Measurements from ENCODE around the gene GALNT2.

Gene GALNT2

DNA sequence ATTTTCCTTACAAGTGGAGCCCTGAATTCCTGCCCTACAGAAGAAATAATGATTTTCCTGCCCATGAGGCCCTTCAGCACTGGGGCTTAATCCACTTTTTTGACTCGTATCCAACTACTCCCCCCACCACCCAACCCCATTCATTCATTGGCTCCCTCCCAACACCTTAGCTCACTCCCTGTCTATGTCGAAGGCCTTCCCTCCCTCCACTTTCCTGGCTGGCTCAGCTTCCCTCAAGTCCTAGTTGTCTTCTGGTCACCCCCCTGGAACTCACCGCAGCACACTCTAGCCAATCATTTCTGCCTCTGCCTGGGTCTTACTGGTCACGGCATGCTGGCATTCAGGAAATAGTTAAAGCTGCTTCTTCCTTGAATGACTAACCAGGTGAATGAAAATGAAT lies 240.2 kb downstream of the GALNT2 start:
- no peak overlapping the region for H3K9ac ChIP-seq (ENCODE audit: insufficient read length, low read depth)
- TF ChIP-seq SUZ12 (IDR thresholded peaks at IDR 0.05; ENCODE audit: extremely low read depth, insufficient read depth, insufficient read length) (no peak), ZNF274 (IDR thresholded peaks at IDR 0.05; ENCODE audit: low read depth, low read length) (no peak), YY1 (IDR thresholded peaks at IDR 0.05; ENCODE audit: insufficient read depth, insufficient read length) (no peak)
- no peaks in the 10 kb centered on the region for H3K27me3 ChIP-seq (ENCODE audit: insufficient read depth, insufficient read length)
- H3K4me3 ChIP-seq (ENCODE audit: insufficient read length, low read depth), result no peak overlapping the region
- no peaks in the 10 kb centered on the region for H3K9me3 ChIP-seq (ENCODE audit: insufficient read depth, low read length)
- H3K36me3 ChIP-seq (ENCODE audit: insufficient read depth, insufficient read length, low read length), result no peaks in the 10 kb centered on the region
- H3K4me1 ChIP-seq (ENCODE audit: insufficient read depth, insufficient read length), result no peaks in the 10 kb centered on the region
- DNase-seq (ENCODE audit: low read depth, low spot score), result no peak

DNA sequence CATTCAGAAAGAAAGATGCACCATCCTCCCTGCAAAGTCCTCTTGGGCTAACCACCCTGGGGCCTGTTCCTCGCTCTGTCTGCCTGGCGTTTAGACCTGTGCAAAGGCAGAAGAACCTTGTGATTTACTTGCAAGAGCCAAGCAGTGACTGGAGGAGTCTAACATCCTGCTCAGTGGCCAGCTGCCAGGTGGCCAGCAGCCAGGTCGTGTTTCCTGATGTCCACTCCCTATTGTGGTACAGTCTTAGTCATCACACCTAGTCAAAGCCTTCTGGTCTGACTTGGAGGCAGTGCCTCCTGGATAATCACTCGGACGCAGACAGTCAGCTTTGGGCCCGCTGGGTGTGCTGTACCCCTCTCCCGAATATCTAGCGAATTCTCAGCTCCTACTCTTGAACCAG lies 241.0 kb downstream of the GALNT2 start:
- no peak for DNase-seq (ENCODE audit: low read depth, low spot score)
- Histone ChIP-seq H3K36me3 (ENCODE audit: insufficient read depth, insufficient read length, low read length) (no peaks in the 10 kb centered on the region), H3K9ac (ENCODE audit: insufficient read length, low read depth) (no peak overlapping the region), H3K4me3 (ENCODE audit: insufficient read length, low read depth) (no peak overlapping the region), H3K9me3 (ENCODE audit: insufficient read depth, low read length) (no peaks in the 10 kb centered on the region), H3K4me1 (ENCODE audit: insufficient read depth, insufficient read length) (no peaks in the 10 kb centered on the region), H3K27me3 (ENCODE audit: insufficient read depth, insufficient read length) (no peaks in the 10 kb centered on the region)
- TF ChIP-seq SUZ12 (IDR thresholded peaks at IDR 0.05; ENCODE audit: extremely low read depth, insufficient read depth, insufficient read length), result no peak
- TF ChIP-seq YY1 (IDR thresholded peaks at IDR 0.05; ENCODE audit: insufficient read depth, insufficient read length), result no peak
- TF ChIP-seq ZNF274 (IDR thresholded peaks at IDR 0.05; ENCODE audit: low read depth, low read length), result no peak

DNA sequence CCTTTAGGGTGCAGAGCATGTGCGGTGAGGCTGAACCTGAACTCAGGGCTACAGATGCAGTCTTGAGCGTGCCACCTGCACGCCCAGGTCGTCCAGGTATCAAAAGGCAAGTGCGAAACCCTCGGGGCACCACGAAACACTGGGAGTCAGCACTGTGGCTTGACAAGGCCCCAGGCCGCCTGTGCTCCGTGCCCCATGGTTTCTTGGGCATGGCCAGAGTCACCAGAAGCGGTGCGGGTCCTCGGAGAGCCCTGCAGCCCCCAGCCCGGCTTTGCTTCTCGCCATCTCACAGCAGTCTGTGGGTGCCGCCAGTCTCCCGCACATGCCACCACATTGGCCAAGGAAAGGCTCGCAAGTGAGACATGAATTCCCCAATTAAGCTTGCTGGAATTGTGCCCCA lies 241.8 kb downstream of the GALNT2 start:
- Histone ChIP-seq H3K4me3 (ENCODE audit: insufficient read length, low read depth) (no peak overlapping the region), H3K4me1 (ENCODE audit: insufficient read depth, insufficient read length) (no peaks in the 10 kb centered on the region), H3K27me3 (ENCODE audit: insufficient read depth, insufficient read length) (no peaks in the 10 kb centered on the region), H3K36me3 (ENCODE audit: insufficient read depth, insufficient read length, low read length) (no peaks in the 10 kb centered on the region), H3K9ac (ENCODE audit: insufficient read length, low read depth) (no peak overlapping the region), H3K9me3 (ENCODE audit: insufficient read depth, low read length) (no peaks in the 10 kb centered on the region)
- no peak for DNase-seq (ENCODE audit: low read depth, low spot score)
- TF ChIP-seq SUZ12 (IDR thresholded peaks at IDR 0.05; ENCODE audit: extremely low read depth, insufficient read depth, insufficient read length), result no peak
- TF ChIP-seq YY1 (IDR thresholded peaks at IDR 0.05; ENCODE audit: insufficient read depth, insufficient read length), result no peak
- TF ChIP-seq ZNF274 (IDR thresholded peaks at IDR 0.05; ENCODE audit: low read depth, low read length), result no peak

DNA sequence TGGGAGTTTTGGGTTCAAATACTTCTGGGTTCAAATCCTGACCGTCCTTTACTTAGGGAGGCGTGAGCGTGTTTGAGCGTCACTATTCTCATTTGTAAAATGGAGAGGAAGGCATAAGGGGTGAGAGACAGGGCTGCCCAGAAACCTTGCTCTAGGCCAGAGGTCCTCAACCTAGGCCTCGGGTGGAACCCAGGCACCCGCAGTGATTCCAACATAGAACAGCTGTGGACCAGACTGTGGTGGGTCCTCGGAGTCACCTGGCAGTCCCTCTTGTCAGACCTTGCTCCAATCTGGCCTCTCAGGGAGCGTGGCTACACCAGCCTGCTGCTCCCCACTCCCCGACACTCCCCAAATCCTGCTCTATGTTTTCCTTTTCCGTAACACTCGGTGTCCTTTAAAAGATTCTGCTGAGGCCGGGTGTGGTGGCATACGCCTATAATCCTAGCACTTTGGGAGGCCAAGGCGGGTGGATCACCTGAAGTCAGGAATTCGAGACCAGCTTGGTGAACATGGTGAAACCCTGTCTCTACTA lies 242.7 kb downstream of the GALNT2 start:
- Histone ChIP-seq H3K36me3 (ENCODE audit: insufficient read depth, insufficient read length, low read length) (no peaks in the 10 kb centered on the region), H3K4me3 (ENCODE audit: insufficient read length, low read depth) (no peak overlapping the region), H3K27me3 (ENCODE audit: insufficient read depth, insufficient read length) (no peaks in the 10 kb centered on the region), H3K9me3 (ENCODE audit: insufficient read depth, low read length) (no peaks in the 10 kb centered on the region), H3K4me1 (ENCODE audit: insufficient read depth, insufficient read length) (no peaks in the 10 kb centered on the region), H3K9ac (ENCODE audit: insufficient read length, low read depth) (no peak overlapping the region)
- TF ChIP-seq ZNF274 (IDR thresholded peaks at IDR 0.05; ENCODE audit: low read depth, low read length) (no peak), YY1 (IDR thresholded peaks at IDR 0.05; ENCODE audit: insufficient read depth, insufficient read length) (no peak), SUZ12 (IDR thresholded peaks at IDR 0.05; ENCODE audit: extremely low read depth, insufficient read depth, insufficient read length) (no peak)
- DNase-seq (ENCODE audit: low read depth, low spot score), result no peak

DNA sequence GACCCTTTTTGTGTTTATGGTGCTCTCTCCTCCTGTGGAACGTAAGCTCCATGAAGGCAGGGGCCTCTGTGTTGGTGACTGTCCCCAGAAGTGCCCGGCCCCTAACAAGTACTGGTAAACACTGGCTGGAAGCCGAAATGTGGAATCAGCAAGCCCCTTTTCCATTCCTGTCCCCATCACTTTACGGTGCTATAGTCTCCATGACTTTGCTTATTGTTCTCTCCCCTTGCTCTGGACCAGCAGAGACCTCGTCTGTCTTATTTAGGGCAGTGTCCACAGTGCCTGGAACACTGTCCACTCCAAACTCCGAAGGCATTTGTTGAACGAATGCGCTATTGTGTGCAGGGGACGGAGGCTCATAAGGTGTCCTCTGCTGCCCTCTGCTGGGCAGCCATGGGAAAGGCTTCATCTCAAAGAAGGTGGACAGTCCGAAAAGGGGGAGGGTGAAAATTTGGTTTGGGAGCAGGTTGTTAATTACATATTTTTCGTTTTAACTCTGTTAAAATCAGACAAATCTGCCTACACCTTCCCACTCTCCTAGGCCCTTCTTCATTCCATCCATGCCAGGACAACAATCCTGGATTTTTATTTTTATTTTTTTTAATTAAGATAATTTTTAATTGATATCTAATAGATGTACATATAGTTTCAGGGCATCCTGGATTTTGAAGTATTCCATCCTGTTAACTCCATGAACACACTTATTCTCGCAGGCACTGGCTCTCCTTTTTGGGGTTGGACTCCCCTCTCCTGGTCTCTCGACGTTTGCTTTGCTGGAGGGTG lies 243.5 kb downstream of the GALNT2 start:
- no peak for TF ChIP-seq YY1 (IDR thresholded peaks at IDR 0.05; ENCODE audit: insufficient read depth, insufficient read length)
- peak; percentile 81 for DNase-seq (ENCODE audit: low read depth, low spot score)
- Histone ChIP-seq H3K27me3 (ENCODE audit: insufficient read depth, insufficient read length) (no peaks in the 10 kb centered on the region), H3K9me3 (ENCODE audit: insufficient read depth, low read length) (no peaks in the 10 kb centered on the region), H3K36me3 (ENCODE audit: insufficient read depth, insufficient read length, low read length) (no peaks in the 10 kb centered on the region), H3K4me3 (ENCODE audit: insufficient read length, low read depth) (no peak overlapping the region), H3K4me1 (ENCODE audit: insufficient read depth, insufficient read length) (no peaks in the 10 kb centered on the region), H3K9ac (ENCODE audit: insufficient read length, low read depth) (no peak overlapping the region)

DNA sequence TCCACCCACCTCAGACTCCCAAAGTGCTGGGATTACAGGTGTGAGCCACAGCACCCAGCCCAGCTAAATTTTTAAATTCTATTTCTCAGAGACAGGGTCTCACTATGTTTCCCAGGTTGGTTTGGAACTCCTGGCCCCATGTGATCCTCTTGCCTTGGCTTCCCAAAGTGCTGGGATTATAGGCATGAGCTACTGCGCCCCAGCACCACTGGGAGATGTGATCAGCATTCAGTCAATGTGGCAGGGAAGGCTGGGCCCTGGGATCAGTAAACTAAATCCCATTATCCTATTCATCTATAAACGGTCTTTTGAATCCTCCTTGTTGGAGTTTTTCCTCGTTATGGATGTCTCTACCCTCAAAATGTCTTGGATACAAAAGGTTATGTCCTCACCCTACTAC lies 245.6 kb downstream of the GALNT2 start:
- Histone ChIP-seq H3K36me3 (ENCODE audit: insufficient read depth, insufficient read length, low read length) (no peaks in the 10 kb centered on the region), H3K9ac (ENCODE audit: insufficient read length, low read depth) (no peak overlapping the region), H3K4me3 (ENCODE audit: insufficient read length, low read depth) (no peak overlapping the region), H3K4me1 (ENCODE audit: insufficient read depth, insufficient read length) (no peaks in the 10 kb centered on the region), H3K9me3 (ENCODE audit: insufficient read depth, low read length) (no peaks in the 10 kb centered on the region), H3K27me3 (ENCODE audit: insufficient read depth, insufficient read length) (no peaks in the 10 kb centered on the region)
- DNase-seq (ENCODE audit: low read depth, low spot score), result no peak
- TF ChIP-seq YY1 (IDR thresholded peaks at IDR 0.05; ENCODE audit: insufficient read depth, insufficient read length) (no peak), ZNF274 (IDR thresholded peaks at IDR 0.05; ENCODE audit: low read depth, low read length) (no peak), SUZ12 (IDR thresholded peaks at IDR 0.05; ENCODE audit: extremely low read depth, insufficient read depth, insufficient read length) (no peak)

DNA sequence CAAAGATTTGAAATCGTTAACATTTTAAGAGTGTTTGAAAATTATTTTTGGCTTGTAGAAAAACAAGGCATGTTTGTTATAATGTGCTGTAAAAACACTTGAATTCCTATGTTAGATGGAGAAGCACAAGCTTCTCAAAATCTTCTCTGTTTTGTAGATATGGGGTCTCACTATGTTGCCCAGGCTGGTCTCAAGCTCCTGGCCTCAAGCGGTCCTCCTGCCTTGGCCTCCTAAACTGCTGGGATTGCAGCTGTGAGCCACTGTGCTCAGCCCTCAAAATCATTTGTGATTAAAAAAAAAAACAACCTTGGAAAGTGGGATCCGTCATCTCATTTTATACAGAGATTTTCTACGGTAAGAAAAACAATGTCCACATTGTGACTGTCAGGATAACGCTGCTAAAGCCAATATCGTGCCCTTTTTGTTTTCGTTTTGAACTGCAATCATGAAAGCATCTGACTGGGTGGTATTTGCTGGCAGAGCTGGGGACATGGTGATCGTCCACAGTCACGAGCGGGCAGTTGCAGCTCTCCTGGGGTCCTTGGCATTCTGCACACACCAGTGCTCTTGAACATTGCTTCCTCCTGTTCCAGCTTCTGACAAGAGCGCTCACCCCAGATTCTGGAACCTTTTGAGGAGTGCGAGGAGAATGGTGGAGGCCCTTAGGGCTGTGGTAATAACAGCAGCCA lies 246.6 kb downstream of the GALNT2 start:
- H3K4me3 ChIP-seq (ENCODE audit: insufficient read length, low read depth), result no peak overlapping the region
- H3K27me3 ChIP-seq (ENCODE audit: insufficient read depth, insufficient read length), result no peaks in the 10 kb centered on the region
- H3K36me3 ChIP-seq (ENCODE audit: insufficient read depth, insufficient read length, low read length), result no peaks in the 10 kb centered on the region
- TF ChIP-seq YY1 (IDR thresholded peaks at IDR 0.05; ENCODE audit: insufficient read depth, insufficient read length), result no peak
- TF ChIP-seq SUZ12 (IDR thresholded peaks at IDR 0.05; ENCODE audit: extremely low read depth, insufficient read depth, insufficient read length), result no peak
- TF ChIP-seq ZNF274 (IDR thresholded peaks at IDR 0.05; ENCODE audit: low read depth, low read length), result no peak
- no peaks in the 10 kb centered on the region for H3K4me1 ChIP-seq (ENCODE audit: insufficient read depth, insufficient read length)
- H3K9me3 ChIP-seq (ENCODE audit: insufficient read depth, low read length), result no peaks in the 10 kb centered on the region
- DNase-seq (ENCODE audit: low read depth, low spot score), result no peak
- no peak overlapping the region for H3K9ac ChIP-seq (ENCODE audit: insufficient read length, low read depth)
